ENCODE measurements around the gene FCHO1. TPM values are rescaled to one million over a fixed set of nuclear protein-coding genes. Genes with fewer than 3 reads are reported as not detected.

FCHO1 gene
- total and polyA plus RNA-seq, 2 experiments from 2014 or later: 18.5 to 42.3 TPM

DNA sequence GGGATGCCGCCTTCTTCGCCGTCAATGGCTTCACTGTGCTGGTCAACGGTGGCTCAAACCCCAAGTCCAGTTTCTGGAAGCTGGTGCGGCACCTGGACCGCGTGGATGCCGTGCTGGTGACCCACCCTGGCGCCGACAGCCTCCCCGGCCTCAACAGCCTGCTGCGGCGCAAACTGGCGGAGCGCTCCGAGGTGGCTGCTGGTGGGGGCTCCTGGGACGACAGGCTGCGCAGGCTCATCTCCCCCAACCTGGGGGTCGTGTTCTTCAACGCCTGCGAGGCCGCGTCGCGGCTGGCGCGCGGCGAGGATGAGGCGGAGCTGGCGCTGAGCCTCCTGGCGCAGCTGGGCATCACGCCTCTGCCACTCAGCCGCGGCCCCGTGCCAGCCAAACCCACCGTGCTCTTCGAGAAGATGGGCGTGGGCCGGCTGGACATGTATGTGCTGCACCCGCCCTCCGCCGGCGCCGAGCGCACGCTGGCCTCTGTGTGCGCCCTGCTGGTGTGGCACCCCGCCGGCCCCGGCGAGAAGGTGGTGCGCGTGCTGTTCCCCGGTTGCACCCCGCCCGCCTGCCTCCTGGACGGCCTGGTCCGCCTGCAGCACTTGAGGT is 25.0 kb upstream of the FCHO1 start:
- no peak for DNase-seq (ENCODE audit: low spot score)
- peaks cover 62% of the 10 kb centered on the region for H3K36me3 Mint-ChIP-seq (ENCODE audit: low read depth)
- no peaks in the 10 kb centered on the region for H3F3A ChIP-seq (replicated peaks; ENCODE audit: low read depth)
- peaks cover 4% of the 10 kb centered on the region; the same call in 2 of the 3 replicates for H3K4me1 Mint-ChIP-seq
- no peak overlapping the region for H3K4me3 Mint-ChIP-seq
- peaks cover 23% of the 10 kb centered on the region for H3K36me3 ChIP-seq (ENCODE audit: insufficient read depth)
- H3K27me3 Mint-ChIP-seq (ENCODE audit: insufficient read depth, low read depth, poor library complexity): peaks cover 7% of the 10 kb centered on the region
- peaks cover 48% of the 10 kb centered on the region for H3K79me2 ChIP-seq (replicated peaks; ENCODE audit: insufficient read depth)
- H4K20me1 ChIP-seq (replicated peaks; ENCODE audit: insufficient read depth): peaks cover 37% of the 10 kb centered on the region
- H3K9me3 Mint-ChIP-seq: no peaks in the 10 kb centered on the region
- no peak overlapping the region for H3K4me2 ChIP-seq
- H3K9me2 ChIP-seq (ENCODE audit: insufficient read depth): no peaks in the 10 kb centered on the region
- H2AFZ ChIP-seq: no peak overlapping the region
- H3K4me3 ChIP-seq: no peak overlapping the region
- H3K27ac Mint-ChIP-seq: no peak overlapping the region
- no peak for ATAC-seq
- H3K4me1 ChIP-seq (ENCODE audit: insufficient read depth): no peaks in the 10 kb centered on the region
- H3K27ac ChIP-seq (ENCODE audit: low read depth): no peak overlapping the region
- TF ChIP-seq POLR2AphosphoS5 (IDR thresholded peaks at IDR 0.05; ENCODE audit: low read depth) (no peak), ZNF114 (CRISPR knock-in tag; IDR thresholded peaks at IDR 0.05) (no peak), NANOG (IDR thresholded peaks at IDR 0.05; ENCODE audit: borderline replicate concordance) (no peak), ZNF331 (CRISPR knock-in tag; IDR thresholded peaks at IDR 0.05; ENCODE audit: low read depth) (no peak), CREB1 (CRISPR knock-in tag; IDR thresholded peaks at IDR 0.05; ENCODE audit: low read depth) (no peak), JUNB (IDR thresholded peaks at IDR 0.05; ENCODE audit: unreplicated experiment) (no peak), EZH2phosphoT487 (IDR thresholded peaks at IDR 0.05; ENCODE audit: unreplicated experiment) (no peak), STAT1 (IDR thresholded peaks at IDR 0.05; ENCODE audit: unreplicated experiment) (no peak), ETS1 (IDR thresholded peaks at IDR 0.05) (no peak), EZH2 (IDR thresholded peaks at IDR 0.05; ENCODE audit: low read depth, unreplicated experiment) (no peak)
- TF ChIP-seq, protein P1, sequence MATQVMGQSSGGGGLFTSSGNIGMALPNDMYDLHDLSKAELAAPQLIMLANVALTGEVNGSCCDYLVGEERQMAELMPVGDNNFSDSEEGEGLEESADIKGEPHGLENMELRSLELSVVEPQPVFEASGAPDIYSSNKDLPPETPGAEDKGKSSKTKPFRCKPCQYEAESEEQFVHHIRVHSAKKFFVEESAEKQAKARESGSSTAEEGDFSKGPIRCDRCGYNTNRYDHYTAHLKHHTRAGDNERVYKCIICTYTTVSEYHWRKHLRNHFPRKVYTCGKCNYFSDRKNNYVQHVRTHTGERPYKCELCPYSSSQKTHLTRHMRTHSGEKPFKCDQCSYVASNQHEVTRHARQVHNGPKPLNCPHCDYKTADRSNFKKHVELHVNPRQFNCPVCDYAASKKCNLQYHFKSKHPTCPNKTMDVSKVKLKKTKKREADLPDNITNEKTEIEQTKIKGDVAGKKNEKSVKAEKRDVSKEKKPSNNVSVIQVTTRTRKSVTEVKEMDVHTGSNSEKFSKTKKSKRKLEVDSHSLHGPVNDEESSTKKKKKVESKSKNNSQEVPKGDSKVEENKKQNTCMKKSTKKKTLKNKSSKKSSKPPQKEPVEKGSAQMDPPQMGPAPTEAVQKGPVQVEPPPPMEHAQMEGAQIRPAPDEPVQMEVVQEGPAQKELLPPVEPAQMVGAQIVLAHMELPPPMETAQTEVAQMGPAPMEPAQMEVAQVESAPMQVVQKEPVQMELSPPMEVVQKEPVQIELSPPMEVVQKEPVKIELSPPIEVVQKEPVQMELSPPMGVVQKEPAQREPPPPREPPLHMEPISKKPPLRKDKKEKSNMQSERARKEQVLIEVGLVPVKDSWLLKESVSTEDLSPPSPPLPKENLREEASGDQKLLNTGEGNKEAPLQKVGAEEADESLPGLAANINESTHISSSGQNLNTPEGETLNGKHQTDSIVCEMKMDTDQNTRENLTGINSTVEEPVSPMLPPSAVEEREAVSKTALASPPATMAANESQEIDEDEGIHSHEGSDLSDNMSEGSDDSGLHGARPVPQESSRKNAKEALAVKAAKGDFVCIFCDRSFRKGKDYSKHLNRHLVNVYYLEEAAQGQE (IDR thresholded peaks at IDR 0.05; ENCODE audit: unreplicated experiment): no peak
- TF ChIP-seq, protein P2, sequence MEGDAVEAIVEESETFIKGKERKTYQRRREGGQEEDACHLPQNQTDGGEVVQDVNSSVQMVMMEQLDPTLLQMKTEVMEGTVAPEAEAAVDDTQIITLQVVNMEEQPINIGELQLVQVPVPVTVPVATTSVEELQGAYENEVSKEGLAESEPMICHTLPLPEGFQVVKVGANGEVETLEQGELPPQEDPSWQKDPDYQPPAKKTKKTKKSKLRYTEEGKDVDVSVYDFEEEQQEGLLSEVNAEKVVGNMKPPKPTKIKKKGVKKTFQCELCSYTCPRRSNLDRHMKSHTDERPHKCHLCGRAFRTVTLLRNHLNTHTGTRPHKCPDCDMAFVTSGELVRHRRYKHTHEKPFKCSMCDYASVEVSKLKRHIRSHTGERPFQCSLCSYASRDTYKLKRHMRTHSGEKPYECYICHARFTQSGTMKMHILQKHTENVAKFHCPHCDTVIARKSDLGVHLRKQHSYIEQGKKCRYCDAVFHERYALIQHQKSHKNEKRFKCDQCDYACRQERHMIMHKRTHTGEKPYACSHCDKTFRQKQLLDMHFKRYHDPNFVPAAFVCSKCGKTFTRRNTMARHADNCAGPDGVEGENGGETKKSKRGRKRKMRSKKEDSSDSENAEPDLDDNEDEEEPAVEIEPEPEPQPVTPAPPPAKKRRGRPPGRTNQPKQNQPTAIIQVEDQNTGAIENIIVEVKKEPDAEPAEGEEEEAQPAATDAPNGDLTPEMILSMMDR (conservative IDR thresholded peaks at IDR 0.05; ENCODE audit: low read depth in 2 of 2): no peak
- TF ChIP-seq, protein P3, sequence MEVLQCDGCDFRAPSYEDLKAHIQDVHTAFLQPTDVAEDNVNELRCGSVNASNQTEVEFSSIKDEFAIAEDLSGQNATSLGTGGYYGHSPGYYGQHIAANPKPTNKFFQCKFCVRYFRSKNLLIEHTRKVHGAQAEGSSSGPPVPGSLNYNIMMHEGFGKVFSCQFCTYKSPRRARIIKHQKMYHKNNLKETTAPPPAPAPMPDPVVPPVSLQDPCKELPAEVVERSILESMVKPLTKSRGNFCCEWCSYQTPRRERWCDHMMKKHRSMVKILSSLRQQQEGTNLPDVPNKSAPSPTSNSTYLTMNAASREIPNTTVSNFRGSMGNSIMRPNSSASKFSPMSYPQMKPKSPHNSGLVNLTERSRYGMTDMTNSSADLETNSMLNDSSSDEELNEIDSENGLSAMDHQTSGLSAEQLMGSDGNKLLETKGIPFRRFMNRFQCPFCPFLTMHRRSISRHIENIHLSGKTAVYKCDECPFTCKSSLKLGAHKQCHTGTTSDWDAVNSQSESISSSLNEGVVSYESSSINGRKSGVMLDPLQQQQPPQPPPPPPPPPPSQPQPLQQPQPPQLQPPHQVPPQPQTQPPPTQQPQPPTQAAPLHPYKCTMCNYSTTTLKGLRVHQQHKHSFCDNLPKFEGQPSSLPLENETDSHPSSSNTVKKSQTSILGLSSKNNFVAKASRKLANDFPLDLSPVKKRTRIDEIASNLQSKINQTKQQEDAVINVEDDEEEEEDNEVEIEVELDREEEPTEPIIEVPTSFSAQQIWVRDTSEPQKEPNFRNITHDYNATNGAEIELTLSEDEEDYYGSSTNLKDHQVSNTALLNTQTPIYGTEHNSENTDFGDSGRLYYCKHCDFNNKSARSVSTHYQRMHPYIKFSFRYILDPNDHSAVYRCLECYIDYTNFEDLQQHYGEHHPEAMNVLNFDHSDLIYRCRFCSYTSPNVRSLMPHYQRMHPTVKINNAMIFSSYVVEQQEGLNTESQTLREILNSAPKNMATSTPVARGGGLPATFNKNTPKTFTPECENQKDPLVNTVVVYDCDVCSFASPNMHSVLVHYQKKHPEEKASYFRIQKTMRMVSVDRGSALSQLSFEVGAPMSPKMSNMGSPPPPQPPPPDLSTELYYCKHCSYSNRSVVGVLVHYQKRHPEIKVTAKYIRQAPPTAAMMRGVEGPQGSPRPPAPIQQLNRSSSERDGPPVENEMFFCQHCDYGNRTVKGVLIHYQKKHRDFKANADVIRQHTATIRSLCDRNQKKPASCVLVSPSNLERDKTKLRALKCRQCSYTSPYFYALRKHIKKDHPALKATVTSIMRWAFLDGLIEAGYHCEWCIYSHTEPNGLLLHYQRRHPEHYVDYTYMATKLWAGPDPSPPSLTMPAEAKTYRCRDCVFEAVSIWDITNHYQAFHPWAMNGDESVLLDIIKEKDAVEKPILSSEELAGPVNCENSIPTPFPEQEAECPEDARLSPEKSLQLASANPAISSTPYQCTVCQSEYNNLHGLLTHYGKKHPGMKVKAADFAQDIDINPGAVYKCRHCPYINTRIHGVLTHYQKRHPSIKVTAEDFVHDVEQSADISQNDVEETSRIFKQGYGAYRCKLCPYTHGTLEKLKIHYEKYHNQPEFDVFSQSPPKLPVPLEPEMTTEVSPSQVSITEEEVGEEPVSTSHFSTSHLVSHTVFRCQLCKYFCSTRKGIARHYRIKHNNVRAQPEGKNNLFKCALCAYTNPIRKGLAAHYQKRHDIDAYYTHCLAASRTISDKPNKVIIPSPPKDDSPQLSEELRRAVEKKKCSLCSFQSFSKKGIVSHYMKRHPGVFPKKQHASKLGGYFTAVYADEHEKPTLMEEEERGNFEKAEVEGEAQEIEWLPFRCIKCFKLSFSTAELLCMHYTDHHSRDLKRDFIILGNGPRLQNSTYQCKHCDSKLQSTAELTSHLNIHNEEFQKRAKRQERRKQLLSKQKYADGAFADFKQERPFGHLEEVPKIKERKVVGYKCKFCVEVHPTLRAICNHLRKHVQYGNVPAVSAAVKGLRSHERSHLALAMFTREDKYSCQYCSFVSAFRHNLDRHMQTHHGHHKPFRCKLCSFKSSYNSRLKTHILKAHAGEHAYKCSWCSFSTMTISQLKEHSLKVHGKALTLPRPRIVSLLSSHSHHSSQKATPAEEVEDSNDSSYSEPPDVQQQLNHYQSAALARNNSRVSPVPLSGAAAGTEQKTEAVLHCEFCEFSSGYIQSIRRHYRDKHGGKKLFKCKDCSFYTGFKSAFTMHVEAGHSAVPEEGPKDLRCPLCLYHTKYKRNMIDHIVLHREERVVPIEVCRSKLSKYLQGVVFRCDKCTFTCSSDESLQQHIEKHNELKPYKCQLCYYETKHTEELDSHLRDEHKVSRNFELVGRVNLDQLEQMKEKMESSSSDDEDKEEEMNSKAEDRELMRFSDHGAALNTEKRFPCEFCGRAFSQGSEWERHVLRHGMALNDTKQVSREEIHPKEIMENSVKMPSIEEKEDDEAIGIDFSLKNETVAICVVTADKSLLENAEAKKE (CRISPR knock-in tag; IDR thresholded peaks at IDR 0.05): no peak
- H3K27me3 ChIP-seq (ENCODE audit: insufficient read depth): no peaks in the 10 kb centered on the region

Data from GM23338 (cell line).